OCI-LY3 (cell line): ENCODE data around the gene RRP7A.
"Not testable (repeated sequence)": the region's sequence is repeated elsewhere in the genome, so short reads cannot be mapped to it uniquely, and the experiment has no call there.

Source experiments
- H2AFZ ChIP-seq: fragments of 200-600, 300-600 bp; shearing (Covaris generic); 2 replicates; pipeline ENCODE4 v1.6.0; 2014; ENCODE audit warnings: antibody characterized with exemption, low read depth, low read length
- H3K27ac ChIP-seq: fragments of 200-600, 300-600 bp; sonication (generic); 2 replicates; pipeline ENCODE4 v1.5.1; 2014; ENCODE audit warnings: mild to moderate bottlenecking, low read length, moderate library complexity, mixed read lengths
- H3K27me3 ChIP-seq: fragments of 200-600, 300-600 bp; sonication (generic); 2 replicates; pipeline ENCODE4 v1.6.1; 2014; ENCODE audit warnings: low read depth, low read length, mixed read lengths
- H3K36me3 ChIP-seq: fragments of 200-600, 300-600 bp; sonication (generic); replicated peaks from 2 replicates; pipeline ENCODE3; 2014; ENCODE audit warnings: low read depth, low read length, mixed read lengths
- H3K4me1 ChIP-seq: fragments of 300-600, 200-600 bp; sonication (generic); 2 replicates; pipeline ENCODE4 v1.6.1; 2014; ENCODE audit warnings: low read length, mixed read lengths
- H3K4me2 ChIP-seq: fragments of 200-600, 300-600 bp; sonication (generic); 2 replicates; pipeline ENCODE4 v1.6.1; 2014; ENCODE audit warnings: low read length, mixed read lengths
- H3K4me3 ChIP-seq: fragments of 300-600, 200-600 bp; sonication (generic); 2 replicates; pipeline ENCODE4 v1.5.1; 2014; ENCODE audit warnings: antibody characterized with exemption, mild to moderate bottlenecking, low read length, moderate library complexity
- H3K79me2 ChIP-seq: fragments of 300-600, 200-600 bp; shearing (Covaris generic); 2 replicates; pipeline ENCODE4 v1.6.1; 2014; ENCODE audit warnings: mild to moderate bottlenecking, low read length, mixed read lengths
- H3K9ac ChIP-seq: fragments of 300-600, 200-600 bp; shearing (Covaris generic); 2 replicates; pipeline ENCODE4 v1.6.0; 2014; ENCODE audit warnings: mild to moderate bottlenecking, low read length, moderate library complexity
- H3K9me3 ChIP-seq: fragments of 200-600, 300-600 bp; shearing (Covaris generic); 2 replicates; pipeline ENCODE4 v1.6.1; 2014; ENCODE audit warnings: low read length, mixed read lengths; ENCODE audit not compliant: insufficient read depth
- H4K20me1 ChIP-seq: fragments of 200-600, 300-600 bp; sonication (generic); 2 replicates; pipeline ENCODE4 v1.6.1; 2016; ENCODE audit warnings: low read length, mixed read lengths; ENCODE audit not compliant: insufficient read depth
- EZH2phosphoT487 ChIP-seq: fragments of 200-600 bp; shearing (Covaris generic); IDR thresholded peaks from 2 replicates; pipeline ENCODE4 v1.6.1; 2018; ENCODE audit warnings: antibody characterized with exemption, mixed run types, low read depth
- TF ChIP-seq, protein P1 (sequence below): fragments of 200-600, 300-600 bp; sonication (generic); IDR thresholded peaks from 2 replicates; pipeline ENCODE4 v1.5.1; 2014; ENCODE audit warnings: antibody characterized with exemption, low read length, low read depth

Gene RRP7A

GRCh38 chr22:42528591-42529307 is 9.2 kb upstream of the RRP7A start:
- H3K4me2 ChIP-seq = no peak overlapping the region

DNA sequence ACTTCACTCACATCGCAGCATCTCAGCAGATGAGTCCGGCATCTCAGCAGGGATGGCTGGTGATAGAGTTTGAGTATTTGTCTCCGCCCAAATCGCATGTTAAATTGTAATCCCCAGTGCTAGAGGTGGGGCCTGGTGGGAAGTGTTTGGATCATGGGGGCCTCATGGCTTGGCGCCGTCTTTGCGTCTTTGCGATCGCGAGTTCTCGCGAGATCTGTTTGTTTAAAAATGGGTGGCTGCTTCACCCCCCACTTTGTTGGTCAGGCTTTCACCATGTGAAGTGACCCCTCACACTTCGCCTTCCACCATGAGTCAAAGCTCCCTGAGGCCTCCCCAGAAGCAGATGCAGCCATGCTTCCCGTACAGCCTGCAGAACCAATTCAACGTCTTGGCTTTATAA is 3.0 kb upstream of the RRP7A start:
- H3K9ac ChIP-seq = no peak overlapping the region
- H3K4me1 ChIP-seq = peaks cover 5% of the 10 kb centered on the region
- H3K27ac ChIP-seq = no peak overlapping the region
- H4K20me1 ChIP-seq = no peaks in the 10 kb centered on the region
- peaks cover 24% of the 10 kb centered on the region for H3K79me2 ChIP-seq
- no peaks in the 10 kb centered on the region for H3K27me3 ChIP-seq
- no peak for TF ChIP-seq EZH2phosphoT487
- TF ChIP-seq, protein P1, sequence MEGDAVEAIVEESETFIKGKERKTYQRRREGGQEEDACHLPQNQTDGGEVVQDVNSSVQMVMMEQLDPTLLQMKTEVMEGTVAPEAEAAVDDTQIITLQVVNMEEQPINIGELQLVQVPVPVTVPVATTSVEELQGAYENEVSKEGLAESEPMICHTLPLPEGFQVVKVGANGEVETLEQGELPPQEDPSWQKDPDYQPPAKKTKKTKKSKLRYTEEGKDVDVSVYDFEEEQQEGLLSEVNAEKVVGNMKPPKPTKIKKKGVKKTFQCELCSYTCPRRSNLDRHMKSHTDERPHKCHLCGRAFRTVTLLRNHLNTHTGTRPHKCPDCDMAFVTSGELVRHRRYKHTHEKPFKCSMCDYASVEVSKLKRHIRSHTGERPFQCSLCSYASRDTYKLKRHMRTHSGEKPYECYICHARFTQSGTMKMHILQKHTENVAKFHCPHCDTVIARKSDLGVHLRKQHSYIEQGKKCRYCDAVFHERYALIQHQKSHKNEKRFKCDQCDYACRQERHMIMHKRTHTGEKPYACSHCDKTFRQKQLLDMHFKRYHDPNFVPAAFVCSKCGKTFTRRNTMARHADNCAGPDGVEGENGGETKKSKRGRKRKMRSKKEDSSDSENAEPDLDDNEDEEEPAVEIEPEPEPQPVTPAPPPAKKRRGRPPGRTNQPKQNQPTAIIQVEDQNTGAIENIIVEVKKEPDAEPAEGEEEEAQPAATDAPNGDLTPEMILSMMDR = no peak
- H2AFZ ChIP-seq = no peak overlapping the region
- no peak overlapping the region for H3K4me2 ChIP-seq
- H3K4me3 ChIP-seq = no peak overlapping the region
- no peaks in the 10 kb centered on the region for H3K36me3 ChIP-seq
- no peaks in the 10 kb centered on the region for H3K9me3 ChIP-seq

More at GRCh38 chr22:42528591-42529307, 9.2 kb upstream of the RRP7A start:
- H4K20me1 ChIP-seq = no peaks in the 10 kb centered on the region
- H3K4me1 ChIP-seq = peaks cover 4% of the 10 kb centered on the region
- no peak overlapping the region for H3K4me3 ChIP-seq
- H3K9ac ChIP-seq = no peak overlapping the region
- no peaks in the 10 kb centered on the region for H3K36me3 ChIP-seq
- H3K27ac ChIP-seq = no peak overlapping the region
- no peaks in the 10 kb centered on the region for H3K79me2 ChIP-seq
- no peak for TF ChIP-seq EZH2phosphoT487
- TF ChIP-seq, protein P1 = no peak
- no peaks in the 10 kb centered on the region for H3K9me3 ChIP-seq
- H3K27me3 ChIP-seq = peaks cover 3% of the 10 kb centered on the region; the same call in 1 of the 2 replicates
- H2AFZ ChIP-seq = no peak overlapping the region

DNA sequence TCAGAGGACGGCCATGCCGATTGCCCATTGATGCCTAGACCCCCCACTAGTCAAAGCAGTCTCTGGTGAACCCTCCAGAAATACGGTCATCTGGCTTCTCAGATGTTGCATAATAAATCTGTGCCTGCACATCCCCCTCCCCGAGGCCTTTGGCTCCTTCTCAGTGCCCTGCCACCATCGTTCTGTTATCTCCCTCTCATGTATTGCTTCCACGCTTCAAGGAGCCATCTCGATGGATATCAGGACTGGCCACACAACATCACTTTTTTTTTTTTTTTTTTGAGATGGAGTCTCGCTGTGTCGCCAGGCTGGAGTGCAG is 1.6 kb upstream of the RRP7A start:
- TF ChIP-seq EZH2phosphoT487 = no peak
- H3K4me3 ChIP-seq = no peak overlapping the region
- no peaks in the 10 kb centered on the region for H3K36me3 ChIP-seq
- no peak overlapping the region for H3K27ac ChIP-seq
- peaks cover 5% of the 10 kb centered on the region for H3K4me1 ChIP-seq
- H3K27me3 ChIP-seq = no peaks in the 10 kb centered on the region
- peaks cover 36% of the 10 kb centered on the region for H3K79me2 ChIP-seq
- H3K9me3 ChIP-seq = no peaks in the 10 kb centered on the region
- H3K4me2 ChIP-seq = no peak overlapping the region
- H3K9ac ChIP-seq = no peak overlapping the region
- no peaks in the 10 kb centered on the region for H4K20me1 ChIP-seq
- H2AFZ ChIP-seq = no peak overlapping the region

- H3K4me3 ChIP-seq = peak overlapping the region; percentile 92
- not testable (repeated sequence) for H4K20me1 ChIP-seq, H3K4me1 ChIP-seq, H2AFZ ChIP-seq, H3K9me3 ChIP-seq, H3K27me3 ChIP-seq, H3K36me3 ChIP-seq
- peak overlapping the region; percentile 94 for H3K9ac ChIP-seq
- peak overlapping the region; percentile 61 for H3K27ac ChIP-seq
- H3K79me2 ChIP-seq = peaks cover 41% of the 10 kb centered on the region
- H3K4me2 ChIP-seq = peak overlapping the region; percentile 87
Observed at GRCh38 chr22:42518638-42519524, 715 bp downstream of the RRP7A start.

GRCh38 chr22:42517103-42517502 is 2.5 kb downstream of the RRP7A start:
- H3K4me3 ChIP-seq, H3K4me1 ChIP-seq, H3K4me2 ChIP-seq: not testable (repeated sequence)

More at GRCh38 chr22:42517103-42517502, 2.5 kb downstream of the RRP7A start:
- H3K9me3 ChIP-seq, H3K36me3 ChIP-seq, H3K9ac ChIP-seq, H3K27me3 ChIP-seq, H4K20me1 ChIP-seq, H2AFZ ChIP-seq, H3K27ac ChIP-seq: not testable (repeated sequence)
- H3K79me2 ChIP-seq = peaks cover 41% of the 10 kb centered on the region
